Trophoblast cell (in vitro differentiated cells and primary cell): Measurements from ENCODE around the gene SPRR1A.

Source experiments
- DNase-seq, 2 donors: peaks; one replicate each; pipeline ENCODE4 v3.0.0-alpha.2; 2016
- H2AFZ ChIP-seq: 2 replicates; pipeline ENCODE4 v1.6.1; 2013; ENCODE audit warnings: low read length, moderate library complexity, mild to moderate bottlenecking; ENCODE audit not compliant: insufficient read depth, poor library complexity
- H2AK5ac ChIP-seq: 2 replicates; pipeline ENCODE4 v1.6.1; 2013; ENCODE audit warnings: mild to moderate bottlenecking, low read length
- H2BK120ac ChIP-seq: 2 replicates; pipeline ENCODE4 v1.6.1; 2013; ENCODE audit warnings: low read length, mild to moderate bottlenecking, moderate library complexity; ENCODE audit not compliant: insufficient read depth, poor library complexity
- H2BK12ac ChIP-seq: 2 replicates; pipeline ENCODE4 v1.6.1; 2013; ENCODE audit warnings: mild to moderate bottlenecking, low read length, moderate library complexity
- H2BK5ac ChIP-seq: 2 replicates; pipeline ENCODE4 v1.6.1; 2013; ENCODE audit warnings: low read length, low read depth, moderate library complexity, mild to moderate bottlenecking; ENCODE audit not compliant: poor library complexity
- H3K14ac ChIP-seq: 2 replicates; pipeline ENCODE4 v1.6.1; 2013; ENCODE audit warnings: mild to moderate bottlenecking, low read length
- H3K18ac ChIP-seq: 2 replicates; pipeline ENCODE4 v1.6.1; 2013; ENCODE audit warnings: mild to moderate bottlenecking, low read length
- H3K23ac ChIP-seq: 2 replicates; pipeline ENCODE4 v1.6.1; 2013; ENCODE audit warnings: low read length
- H3K27ac ChIP-seq: 2 replicates; pipeline ENCODE4 v1.5.1; 2013; ENCODE audit warnings: low read depth, mild to moderate bottlenecking, inconsistent platforms, low read length, moderate library complexity
- H3K27me3 ChIP-seq: 2 replicates; pipeline ENCODE4 v1.6.1; 2013; ENCODE audit warnings: inconsistent platforms, mild to moderate bottlenecking, low read length, moderate library complexity; ENCODE audit not compliant: insufficient read depth
- H3K36me3 ChIP-seq, 2 experiments: 1 replicate in 1 of 2; 2 replicates in 1 of 2; pipeline ENCODE4 v1.6.1; 2013; ENCODE audit warnings: low read length in 2 of 2, mild to moderate bottlenecking in 2 of 2, moderate library complexity in 1 of 2; ENCODE audit not compliant: insufficient read depth in 2 of 2, control insufficient read depth in 1 of 2
- H3K4ac ChIP-seq: 2 replicates; pipeline ENCODE4 v1.6.1; 2013; ENCODE audit warnings: low read depth, mild to moderate bottlenecking, low read length, moderate library complexity
- H3K4me1 ChIP-seq, 2 experiments: 1 replicate in 1 of 2; 2 replicates in 1 of 2; pipeline ENCODE4 v1.6.1; 2013; ENCODE audit warnings: low read length in 2 of 2, mild to moderate bottlenecking in 2 of 2, moderate library complexity in 1 of 2; ENCODE audit not compliant: insufficient read depth in 2 of 2, control insufficient read depth in 1 of 2
- H3K4me2 ChIP-seq: 2 replicates; pipeline ENCODE4 v1.6.1; 2013; ENCODE audit warnings: inconsistent platforms, mild to moderate bottlenecking, low read length, moderate library complexity
- H3K4me3 ChIP-seq: 2 replicates; pipeline ENCODE4 v1.5.1; 2013; ENCODE audit warnings: mild to moderate bottlenecking, low read depth, low read length, inconsistent platforms
- H3K79me1 ChIP-seq: one replicate; pipeline ENCODE4 v1.6.1; 2013; ENCODE audit warnings: low read length
- H3K79me2 ChIP-seq: 2 replicates; pipeline ENCODE4 v1.6.1; 2013; ENCODE audit warnings: low read length, mild to moderate bottlenecking; ENCODE audit not compliant: control insufficient read depth, insufficient read depth, poor library complexity
- H3K9ac ChIP-seq: 2 replicates; pipeline ENCODE4 v1.6.1; 2013; ENCODE audit warnings: mild to moderate bottlenecking, low read length
- H3K9me3 ChIP-seq: 2 replicates; pipeline ENCODE4 v1.6.1; 2013; ENCODE audit warnings: low read depth, mild to moderate bottlenecking, control low read depth, inconsistent platforms, low read length; ENCODE audit not compliant: insufficient read depth
- H4K12ac ChIP-seq: 2 replicates; pipeline ENCODE4 v1.6.1; 2013; ENCODE audit warnings: low read depth, mild to moderate bottlenecking, low read length, moderate library complexity
- H4K8ac ChIP-seq: 2 replicates; pipeline ENCODE4 v1.6.1; 2013; ENCODE audit warnings: low read depth, mild to moderate bottlenecking, low read length, moderate library complexity
- H4K91ac ChIP-seq: one replicate; pipeline ENCODE4 v1.6.1; 2013; ENCODE audit warnings: low read depth, mild to moderate bottlenecking, low read length, moderate library complexity
- WGBS: extraction: QIAGEN DNeasy Blood & Tissue Kit; methylation state at CpG from one replicate; pipeline ENCODE4 v1.1.7; 2013; ENCODE audit warnings: missing lambda C conversion rate; ENCODE audit not compliant: insufficient read length, insufficient coverage; ENCODE audit errors: extremely low coverage; 5-methylcytosine and 5-hydroxymethylcytosine counted together

SPRR1A gene

GRCh38 chr1:152986578-152986977 is 2.7 kb downstream of the SPRR1A start:
- Histone ChIP-seq H4K8ac (no peak overlapping the region), H4K91ac (no peak overlapping the region), H4K12ac (no peak overlapping the region), H2AFZ (no peak overlapping the region), H2BK12ac (no peak overlapping the region), H3K9ac (no peak overlapping the region), H3K36me3 (no peaks in the 10 kb centered on the region), H3K79me1 (no peaks in the 10 kb centered on the region), H3K14ac (no peak overlapping the region), H3K4me1 (no peaks in the 10 kb centered on the region), H3K4ac (no peak overlapping the region), H3K4me3 (no peak overlapping the region), H3K27ac (no peak overlapping the region), H3K4me2 (no peak overlapping the region), H2BK120ac (no peak overlapping the region), H3K9me3 (peaks cover 2% of the 10 kb centered on the region), H3K27me3 (no peaks in the 10 kb centered on the region), H3K18ac (no peak overlapping the region), H2BK5ac (no peak overlapping the region), H3K23ac (no peak overlapping the region), H2AK5ac (no peak overlapping the region), H3K79me2 (no peaks in the 10 kb centered on the region)
- no peak for DNase-seq
- WGBS, result no CpG with 5 or more reads among the region's 2 CpGs

- Histone ChIP-seq H3K27me3 (no peaks in the 10 kb centered on the region), H3K4me3 (no peak overlapping the region), H3K18ac (no peak overlapping the region), H3K79me2 (no peaks in the 10 kb centered on the region), H3K4me1 (peaks cover 4 to 10% of the 10 kb centered on the region in 2 experiments), H4K91ac (no peak overlapping the region), H2BK5ac (no peak overlapping the region), H3K9ac (no peak overlapping the region), H3K9me3 (peaks cover 1% of the 10 kb centered on the region), H3K23ac (no peak overlapping the region), H2AFZ (no peak overlapping the region), H2BK12ac (no peak overlapping the region), H3K14ac (no peak overlapping the region), H4K8ac (no peak overlapping the region), H3K4me2 (no peak overlapping the region), H3K4ac (no peak overlapping the region), H3K36me3 (no peaks in the 10 kb centered on the region), H3K79me1 (no peaks in the 10 kb centered on the region), H2BK120ac (no peak overlapping the region), H4K12ac (no peak overlapping the region), H3K27ac (no peak overlapping the region), H2AK5ac (no peak overlapping the region)
- WGBS, result no CpG with 5 or more reads among the region's 6 CpGs
- no peak for DNase-seq
Observed at GRCh38 chr1:152993186-152993585, 9.3 kb downstream of the SPRR1A start.

GRCh38 chr1:152995842-152996241 is 12.0 kb downstream of the SPRR1A start:
- DNase-seq, result no peak
- H2BK120ac ChIP-seq, result no peak overlapping the region
- H3K4ac ChIP-seq, result no peak overlapping the region
- H2AK5ac ChIP-seq, result no peak overlapping the region
- H4K12ac ChIP-seq, result no peak overlapping the region
- no peaks in the 10 kb centered on the region for H3K36me3 ChIP-seq
- H3K9me3 ChIP-seq, result peaks cover 1% of the 10 kb centered on the region
- no peak overlapping the region for H3K9ac ChIP-seq
- H3K4me2 ChIP-seq, result no peak overlapping the region
- no peak overlapping the region for H4K8ac ChIP-seq
- no peak overlapping the region for H3K18ac ChIP-seq
- no peak overlapping the region for H3K27ac ChIP-seq
- no peak overlapping the region for H3K4me3 ChIP-seq
- no peak overlapping the region for H2BK12ac ChIP-seq
- H2AFZ ChIP-seq, result no peak overlapping the region
- H3K79me2 ChIP-seq, result no peaks in the 10 kb centered on the region
- WGBS, result no CpG with 5 or more reads among the region's 1 CpG
- no peak overlapping the region for H3K14ac ChIP-seq
- H3K23ac ChIP-seq, result no peak overlapping the region
- H4K91ac ChIP-seq, result no peak overlapping the region
- H3K79me1 ChIP-seq, result no peaks in the 10 kb centered on the region
- H2BK5ac ChIP-seq, result no peak overlapping the region
- no peaks in the 10 kb centered on the region for H3K27me3 ChIP-seq
- peaks cover 12 to 17% of the 10 kb centered on the region in 2 experiments for H3K4me1 ChIP-seq

- Histone ChIP-seq H3K9me3 (peaks cover 1% of the 10 kb centered on the region), H4K12ac (no peak overlapping the region), H3K14ac (no peak overlapping the region), H2BK5ac (no peak overlapping the region), H3K4me2 (no peak overlapping the region), H2BK120ac (no peak overlapping the region), H3K18ac (no peak overlapping the region), H2AK5ac (no peak overlapping the region), H3K36me3 (no peaks in the 10 kb centered on the region), H3K27ac (no peak overlapping the region), H3K4me3 (no peak overlapping the region), H3K4ac (no peak overlapping the region), H3K27me3 (no peaks in the 10 kb centered on the region), H3K23ac (no peak overlapping the region), H4K8ac (no peak overlapping the region), H4K91ac (no peak overlapping the region), H3K9ac (no peak overlapping the region), H3K4me1 (peaks cover 16 to 23% of the 10 kb centered on the region in 2 experiments), H3K79me2 (no peaks in the 10 kb centered on the region), H2AFZ (no peak overlapping the region), H3K79me1 (no peaks in the 10 kb centered on the region), H2BK12ac (no peak overlapping the region)
- no peak for DNase-seq
- WGBS, result no CpG with 5 or more reads among the region's 5 CpGs
Observed at GRCh38 chr1:152996633-152997400, 12.9 kb downstream of the SPRR1A start.
